SK-N-SH treated with all-trans-retinoic acid at 6 μM for 48 hours (cell line): Measurements from ENCODE around the gene TNFAIP8.

Source experiments
- ATAC-seq: fragments of 200-7000 bp; cut with Tn5 transposase; 3 replicates; pipeline ENCODE4 v1.9.1; 2020; ENCODE audit warnings: mild to moderate bottlenecking, moderate library complexity
- ARNTL ChIP-seq: fragments of 450-650 bp; formaldehyde crosslinking; IDR thresholded peaks from 2 replicates; pipeline ENCODE4 v1.5.0; 2020; ENCODE audit warnings: low read depth, mild to moderate bottlenecking, moderate library complexity, borderline replicate concordance
- BACH2 ChIP-seq: fragments of 250-450 bp; sonication (Bioruptor Pico); IDR thresholded peaks from 2 replicates; pipeline ENCODE4 v1.9.0; 2021; ENCODE audit warnings: mild to moderate bottlenecking, borderline replicate concordance
- ESRRG ChIP-seq: fragments of 250-450 bp; sonication (Bioruptor Pico); IDR thresholded peaks from 2 replicates; pipeline ENCODE4 v1.6.1; 2021; ENCODE audit warnings: mild to moderate bottlenecking
- GLIS3 ChIP-seq: fragments of 250-450 bp; sonication (Bioruptor Pico); IDR thresholded peaks from 2 replicates; pipeline ENCODE4 v1.5.0; 2020; ENCODE audit warnings: mild to moderate bottlenecking, moderate library complexity
- ISL1 ChIP-seq: fragments of 250-450 bp; sonication (Bioruptor Pico); IDR thresholded peaks from 2 replicates; pipeline ENCODE4 v2.1.2; 2022; ENCODE audit warnings: mild to moderate bottlenecking, moderate library complexity
- OSR1 ChIP-seq: fragments of 250-450 bp; sonication (Bioruptor Pico); IDR thresholded peaks from 2 replicates; pipeline ENCODE4 v1.8.0; 2022; ENCODE audit warnings: moderate library complexity, mild to moderate bottlenecking, inconsistent platforms
- PPARA ChIP-seq: fragments of 250-450 bp; sonication (Bioruptor Pico); IDR thresholded peaks from 2 replicates; pipeline ENCODE4 v1.5.0; 2020; ENCODE audit warnings: mild to moderate bottlenecking, borderline replicate concordance
- RARB ChIP-seq: fragments of 250-450 bp; sonication (Bioruptor Pico); IDR thresholded peaks from 2 replicates; pipeline ENCODE4 v1.8.0; 2021; ENCODE audit warnings: mild to moderate bottlenecking, moderate library complexity
- SNAI2 ChIP-seq: fragments of 250-450 bp; sonication (Bioruptor Pico); IDR thresholded peaks from 2 replicates; pipeline ENCODE4 v1.5.0; 2020; ENCODE audit warnings: mild to moderate bottlenecking, moderate library complexity
- TCF4 ChIP-seq: fragments of 250-450 bp; sonication (Bioruptor Pico); IDR thresholded peaks from 2 replicates; pipeline ENCODE4 v1.8.0; 2021; ENCODE audit warnings: mild to moderate bottlenecking, moderate library complexity, borderline replicate concordance
- TOX ChIP-seq: fragments of 250-450 bp; sonication (Bioruptor Pico); IDR thresholded peaks from 2 replicates; pipeline ENCODE4 v1.8.0; 2021; ENCODE audit warnings: mild to moderate bottlenecking, moderate library complexity, borderline replicate concordance
- ZFP3 ChIP-seq: fragments of 250-450 bp; sonication (Bioruptor Pico); IDR thresholded peaks from 2 replicates; pipeline ENCODE4 v1.5.0; 2020; ENCODE audit warnings: mild to moderate bottlenecking, moderate library complexity
- ZNF565 ChIP-seq: fragments of 450-650 bp; formaldehyde crosslinking; conservative IDR thresholded peaks from 2 replicates; pipeline ENCODE4 v1.5.0; 2020; ENCODE audit warnings: low read depth, mild to moderate bottlenecking, moderate library complexity
- ZNF70 ChIP-seq: fragments of 450-650 bp; formaldehyde crosslinking; IDR thresholded peaks from 2 replicates; pipeline ENCODE4 v1.5.0; 2020; ENCODE audit warnings: mild to moderate bottlenecking, moderate library complexity
- ZNF8 ChIP-seq: fragments of 450-650 bp; formaldehyde crosslinking; IDR thresholded peaks from 2 replicates; pipeline ENCODE4 v1.5.0; 2020; ENCODE audit warnings: mild to moderate bottlenecking, moderate library complexity
- TF ChIP-seq, protein P1 (sequence below): fragments of 250-450 bp; sonication (Bioruptor Pico); IDR thresholded peaks from 2 replicates; pipeline ENCODE4 v1.5.0; 2020; ENCODE audit warnings: mild to moderate bottlenecking, moderate library complexity
- TF ChIP-seq, protein P2 (sequence below): fragments of 250-450 bp; sonication (Bioruptor Pico); IDR thresholded peaks from 2 replicates; pipeline ENCODE4 v1.5.1; 2021; ENCODE audit warnings: mild to moderate bottlenecking, moderate library complexity
- TF ChIP-seq, protein P3 (sequence below): fragments of 250-450 bp; sonication (Bioruptor Pico); IDR thresholded peaks from 2 replicates; pipeline ENCODE4 v1.8.0; 2021; ENCODE audit warnings: low read depth, mild to moderate bottlenecking, moderate library complexity, borderline replicate concordance
- TF ChIP-seq, protein P4 (sequence below): fragments of 250-450 bp; sonication (Bioruptor Pico); IDR thresholded peaks from 2 replicates; pipeline ENCODE4 v1.5.1; 2020; ENCODE audit warnings: low read depth, mild to moderate bottlenecking, moderate library complexity

Gene TNFAIP8

DNA sequence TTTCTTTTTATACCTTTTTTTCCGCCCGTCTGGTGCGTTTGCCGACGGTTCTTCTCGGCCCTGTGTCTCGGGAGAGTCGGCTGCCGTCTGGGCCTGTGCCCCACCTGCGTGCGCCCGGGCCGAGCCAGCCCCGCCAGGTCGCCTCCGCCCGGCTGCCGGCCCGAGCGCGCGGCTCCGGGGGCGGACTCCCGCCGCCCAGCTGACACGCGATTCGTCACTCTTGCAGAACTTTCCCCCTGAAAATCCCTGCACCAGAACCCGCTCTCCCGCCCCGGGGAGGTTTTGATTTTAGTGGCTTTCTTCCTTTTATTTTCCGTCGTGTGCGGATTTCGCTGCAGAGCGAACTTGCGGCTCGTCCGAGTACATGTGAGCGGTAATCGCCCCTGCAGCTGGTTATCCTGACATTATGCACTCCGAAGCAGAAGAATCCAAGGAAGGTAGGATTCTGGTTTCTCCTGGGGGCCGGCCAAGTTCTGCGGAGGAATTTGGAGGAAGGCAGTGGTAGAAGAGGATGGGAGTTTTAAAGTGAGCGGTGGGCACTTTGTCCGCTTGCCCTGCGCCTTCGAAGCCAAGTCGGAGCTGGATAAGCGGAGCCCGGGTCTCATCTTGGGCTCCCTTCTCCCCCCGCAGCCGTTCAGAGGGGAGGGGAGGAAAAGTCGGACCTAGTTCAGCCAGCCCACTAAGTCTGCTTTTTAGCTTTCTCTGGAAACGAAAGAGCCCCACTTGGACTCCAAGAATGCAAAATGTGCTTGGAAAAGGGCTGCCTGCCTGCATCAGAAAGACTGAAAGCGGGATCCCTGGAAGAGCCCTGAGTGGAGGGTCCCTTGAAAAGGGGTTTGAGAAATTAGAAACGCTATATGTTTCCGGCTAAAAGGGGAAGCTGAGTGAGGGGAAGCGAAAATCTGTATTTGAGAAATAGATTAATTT lies at the start of gene TNFAIP8:
TSS of gene TNFAIP8 (plus strand) at position 335 of the 927 bp plus-strand sequence. CDS start at position 407, 72 bp downstream.
- TF ChIP-seq ZNF8 (CRISPR knock-in tag), result no peak
- no peak for TF ChIP-seq ZFP3 (CRISPR knock-in tag)
- TF ChIP-seq RARB, result no peak
- no peak for TF ChIP-seq ESRRG (CRISPR knock-in tag)
- TF ChIP-seq PPARA, result no peak
- peak; percentile 77 for ATAC-seq

DNA sequence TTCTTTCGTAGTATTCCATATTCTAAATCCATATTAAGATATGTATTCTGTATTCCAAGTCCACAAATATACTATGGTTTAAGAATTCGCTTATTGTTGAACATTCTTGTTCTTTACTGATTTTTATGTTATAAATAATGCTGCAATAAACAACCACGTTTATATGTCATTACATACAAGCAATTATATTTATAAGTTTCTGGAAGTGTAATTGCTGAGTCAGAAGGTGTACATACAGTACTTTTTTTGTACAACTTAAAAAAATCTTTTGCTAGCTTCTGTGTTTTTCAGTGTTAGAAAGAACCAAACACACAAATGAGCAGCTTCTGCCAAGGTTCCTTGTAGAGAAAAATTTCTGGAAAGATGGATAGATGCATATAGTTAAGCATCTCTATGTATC lies 48.6 kb upstream of the TNFAIP8 start:
- TF ChIP-seq ZFP3 (CRISPR knock-in tag) (no peak), ISL1 (CRISPR knock-in tag) (no peak), OSR1 (no peak), ARNTL (CRISPR knock-in tag) (no peak), SNAI2 (CRISPR knock-in tag) (no peak), GLIS3 (CRISPR knock-in tag) (no peak), ZNF565 (CRISPR knock-in tag) (no peak), RARB (no peak), ZNF70 (CRISPR knock-in tag) (no peak), TOX (CRISPR knock-in tag) (no peak), TCF4 (CRISPR knock-in tag) (no peak)
- TF ChIP-seq, protein P1, sequence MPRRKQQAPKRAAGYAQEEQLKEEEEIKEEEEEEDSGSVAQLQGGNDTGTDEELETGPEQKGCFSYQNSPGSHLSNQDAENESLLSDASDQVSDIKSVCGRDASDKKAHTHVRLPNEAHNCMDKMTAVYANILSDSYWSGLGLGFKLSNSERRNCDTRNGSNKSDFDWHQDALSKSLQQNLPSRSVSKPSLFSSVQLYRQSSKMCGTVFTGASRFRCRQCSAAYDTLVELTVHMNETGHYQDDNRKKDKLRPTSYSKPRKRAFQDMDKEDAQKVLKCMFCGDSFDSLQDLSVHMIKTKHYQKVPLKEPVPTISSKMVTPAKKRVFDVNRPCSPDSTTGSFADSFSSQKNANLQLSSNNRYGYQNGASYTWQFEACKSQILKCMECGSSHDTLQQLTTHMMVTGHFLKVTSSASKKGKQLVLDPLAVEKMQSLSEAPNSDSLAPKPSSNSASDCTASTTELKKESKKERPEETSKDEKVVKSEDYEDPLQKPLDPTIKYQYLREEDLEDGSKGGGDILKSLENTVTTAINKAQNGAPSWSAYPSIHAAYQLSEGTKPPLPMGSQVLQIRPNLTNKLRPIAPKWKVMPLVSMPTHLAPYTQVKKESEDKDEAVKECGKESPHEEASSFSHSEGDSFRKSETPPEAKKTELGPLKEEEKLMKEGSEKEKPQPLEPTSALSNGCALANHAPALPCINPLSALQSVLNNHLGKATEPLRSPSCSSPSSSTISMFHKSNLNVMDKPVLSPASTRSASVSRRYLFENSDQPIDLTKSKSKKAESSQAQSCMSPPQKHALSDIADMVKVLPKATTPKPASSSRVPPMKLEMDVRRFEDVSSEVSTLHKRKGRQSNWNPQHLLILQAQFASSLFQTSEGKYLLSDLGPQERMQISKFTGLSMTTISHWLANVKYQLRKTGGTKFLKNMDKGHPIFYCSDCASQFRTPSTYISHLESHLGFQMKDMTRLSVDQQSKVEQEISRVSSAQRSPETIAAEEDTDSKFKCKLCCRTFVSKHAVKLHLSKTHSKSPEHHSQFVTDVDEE, result no peak
- TF ChIP-seq, protein P2, sequence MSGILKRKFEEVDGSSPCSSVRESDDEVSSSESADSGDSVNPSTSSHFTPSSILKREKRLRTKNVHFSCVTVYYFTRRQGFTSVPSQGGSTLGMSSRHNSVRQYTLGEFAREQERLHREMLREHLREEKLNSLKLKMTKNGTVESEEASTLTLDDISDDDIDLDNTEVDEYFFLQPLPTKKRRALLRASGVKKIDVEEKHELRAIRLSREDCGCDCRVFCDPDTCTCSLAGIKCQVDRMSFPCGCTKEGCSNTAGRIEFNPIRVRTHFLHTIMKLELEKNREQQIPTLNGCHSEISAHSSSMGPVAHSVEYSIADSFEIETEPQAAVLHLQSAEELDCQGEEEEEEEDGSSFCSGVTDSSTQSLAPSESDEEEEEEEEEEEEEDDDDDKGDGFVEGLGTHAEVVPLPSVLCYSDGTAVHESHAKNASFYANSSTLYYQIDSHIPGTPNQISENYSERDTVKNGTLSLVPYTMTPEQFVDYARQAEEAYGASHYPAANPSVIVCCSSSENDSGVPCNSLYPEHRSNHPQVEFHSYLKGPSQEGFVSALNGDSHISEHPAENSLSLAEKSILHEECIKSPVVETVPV (CRISPR knock-in tag), result no peak
- TF ChIP-seq, protein P3, sequence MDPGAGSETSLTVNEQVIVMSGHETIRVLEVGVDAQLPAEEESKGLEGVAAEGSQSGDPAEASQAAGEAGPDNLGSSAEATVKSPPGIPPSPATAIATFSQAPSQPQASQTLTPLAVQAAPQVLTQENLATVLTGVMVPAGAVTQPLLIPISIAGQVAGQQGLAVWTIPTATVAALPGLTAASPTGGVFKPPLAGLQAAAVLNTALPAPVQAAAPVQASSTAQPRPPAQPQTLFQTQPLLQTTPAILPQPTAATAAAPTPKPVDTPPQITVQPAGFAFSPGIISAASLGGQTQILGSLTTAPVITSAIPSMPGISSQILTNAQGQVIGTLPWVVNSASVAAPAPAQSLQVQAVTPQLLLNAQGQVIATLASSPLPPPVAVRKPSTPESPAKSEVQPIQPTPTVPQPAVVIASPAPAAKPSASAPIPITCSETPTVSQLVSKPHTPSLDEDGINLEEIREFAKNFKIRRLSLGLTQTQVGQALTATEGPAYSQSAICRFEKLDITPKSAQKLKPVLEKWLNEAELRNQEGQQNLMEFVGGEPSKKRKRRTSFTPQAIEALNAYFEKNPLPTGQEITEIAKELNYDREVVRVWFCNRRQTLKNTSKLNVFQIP (CRISPR knock-in tag), result no peak
- TF ChIP-seq, protein P4, sequence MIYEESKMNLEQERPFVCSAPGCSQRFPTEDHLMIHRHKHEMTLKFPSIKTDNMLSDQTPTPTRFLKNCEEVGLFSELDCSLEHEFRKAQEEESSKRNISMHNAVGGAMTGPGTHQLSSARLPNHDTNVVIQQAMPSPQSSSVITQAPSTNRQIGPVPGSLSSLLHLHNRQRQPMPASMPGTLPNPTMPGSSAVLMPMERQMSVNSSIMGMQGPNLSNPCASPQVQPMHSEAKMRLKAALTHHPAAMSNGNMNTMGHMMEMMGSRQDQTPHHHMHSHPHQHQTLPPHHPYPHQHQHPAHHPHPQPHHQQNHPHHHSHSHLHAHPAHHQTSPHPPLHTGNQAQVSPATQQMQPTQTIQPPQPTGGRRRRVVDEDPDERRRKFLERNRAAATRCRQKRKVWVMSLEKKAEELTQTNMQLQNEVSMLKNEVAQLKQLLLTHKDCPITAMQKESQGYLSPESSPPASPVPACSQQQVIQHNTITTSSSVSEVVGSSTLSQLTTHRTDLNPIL (CRISPR knock-in tag), result no peak
- ATAC-seq, result no peak

DNA sequence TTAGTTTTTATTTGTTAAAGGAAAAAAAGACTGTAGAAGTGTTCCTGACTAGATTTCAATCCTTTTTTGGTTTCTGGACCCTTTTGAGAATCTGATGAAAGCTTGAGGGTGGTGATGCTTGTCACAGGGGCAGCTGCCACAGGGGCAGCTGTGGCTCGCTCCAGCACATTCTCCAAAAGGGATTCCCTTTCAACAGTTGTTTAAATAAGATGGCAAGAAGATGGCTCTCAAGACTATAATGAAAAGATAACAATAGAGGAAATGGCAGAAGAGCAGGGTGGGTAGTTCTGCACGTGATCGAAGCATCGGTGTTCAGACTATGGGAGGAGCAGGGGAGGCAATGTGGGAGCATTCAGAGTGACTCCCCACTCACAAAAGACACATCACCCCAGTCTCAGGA lies 46.5 kb upstream of the TNFAIP8 start:
- TF ChIP-seq ESRRG (CRISPR knock-in tag) (no peak), ZFP3 (CRISPR knock-in tag) (no peak), GLIS3 (CRISPR knock-in tag) (no peak), ARNTL (CRISPR knock-in tag) (no peak), ZNF8 (CRISPR knock-in tag) (no peak), TCF4 (CRISPR knock-in tag) (no peak), BACH2 (CRISPR knock-in tag) (no peak), TOX (CRISPR knock-in tag) (no peak), ZNF565 (CRISPR knock-in tag) (no peak)
- TF ChIP-seq, protein P2 (CRISPR knock-in tag), result no peak
- no peak for ATAC-seq
